IPS-20b (cell line): ENCODE results near the gene ITPKC.

Experiments used
- H3K27ac ChIP-seq: one replicate; pipeline ENCODE4 v1.5.1; 2013; ENCODE audit warnings: low read length
- H3K27me3 ChIP-seq: 2 replicates; pipeline ENCODE4 v1.6.1; 2013; ENCODE audit warnings: mild to moderate bottlenecking, low read length, inconsistent platforms; ENCODE audit not compliant: insufficient read depth
- H3K36me3 ChIP-seq: 2 replicates; pipeline ENCODE4 v1.6.1; 2013; ENCODE audit warnings: low read depth, mild to moderate bottlenecking, inconsistent platforms, low read length, moderate library complexity; ENCODE audit not compliant: insufficient read depth
- H3K4me1 ChIP-seq: 2 replicates; pipeline ENCODE4 v1.6.1; 2013; ENCODE audit warnings: mild to moderate bottlenecking, control low read depth, inconsistent platforms, low read length, moderate library complexity; ENCODE audit not compliant: insufficient read depth
- H3K4me3 ChIP-seq: 2 replicates; pipeline ENCODE4 v1.5.1; 2013; ENCODE audit warnings: mild to moderate bottlenecking, low read length, inconsistent platforms
- H3K9ac ChIP-seq: 2 replicates; pipeline ENCODE4 v1.6.1; 2013; ENCODE audit warnings: low read depth, mild to moderate bottlenecking, inconsistent platforms, low read length, moderate library complexity
- H3K9me3 ChIP-seq: 2 replicates; pipeline ENCODE4 v1.6.1; 2013; ENCODE audit warnings: mild to moderate bottlenecking, low read depth, low read length, inconsistent platforms; ENCODE audit not compliant: insufficient read depth

Gene ITPKC

DNA sequence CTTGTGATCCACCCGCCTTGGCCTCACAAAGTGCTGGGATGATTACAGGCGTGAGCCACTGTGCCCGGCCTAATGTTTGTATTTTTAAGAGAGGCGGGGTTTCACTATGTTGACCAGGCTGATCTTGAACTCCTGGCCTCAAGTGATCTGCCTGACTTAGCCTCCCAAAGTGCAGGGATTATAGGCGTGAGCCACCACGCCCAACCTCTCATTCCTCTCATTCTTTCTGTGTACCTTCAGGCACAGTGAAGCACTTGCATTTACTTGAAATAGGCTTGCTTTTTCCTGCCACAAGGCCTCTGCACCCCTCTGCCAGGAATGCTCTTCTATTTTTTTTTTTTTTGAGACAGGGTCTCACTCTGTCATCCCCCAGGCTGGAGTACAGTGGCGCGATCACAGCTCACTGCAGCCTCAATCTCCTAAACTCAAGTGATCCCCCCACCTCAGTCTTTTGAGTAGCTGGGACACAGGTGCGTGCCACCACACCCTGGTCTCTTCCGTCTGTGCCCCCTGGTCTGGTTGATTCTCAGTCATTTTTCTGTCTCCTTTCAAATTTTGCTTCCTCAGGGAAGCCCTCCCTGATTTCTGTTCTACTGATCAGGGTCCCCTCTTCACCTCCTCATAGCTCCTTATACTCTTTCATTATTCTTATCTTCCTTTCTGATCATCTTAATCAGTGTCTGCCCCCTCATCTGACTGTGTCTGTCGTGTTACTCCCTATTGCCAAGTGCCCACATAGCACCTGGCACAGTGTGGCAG is 18.3 kb downstream of the ITPKC start:
- Histone ChIP-seq H3K36me3 (peaks cover 56% of the 10 kb centered on the region), H3K4me1 (no peaks in the 10 kb centered on the region), H3K9ac (no peak overlapping the region), H3K9me3 (no peaks in the 10 kb centered on the region), H3K4me3 (no peak overlapping the region), H3K27me3 (no peaks in the 10 kb centered on the region), H3K27ac (no peak overlapping the region)

DNA sequence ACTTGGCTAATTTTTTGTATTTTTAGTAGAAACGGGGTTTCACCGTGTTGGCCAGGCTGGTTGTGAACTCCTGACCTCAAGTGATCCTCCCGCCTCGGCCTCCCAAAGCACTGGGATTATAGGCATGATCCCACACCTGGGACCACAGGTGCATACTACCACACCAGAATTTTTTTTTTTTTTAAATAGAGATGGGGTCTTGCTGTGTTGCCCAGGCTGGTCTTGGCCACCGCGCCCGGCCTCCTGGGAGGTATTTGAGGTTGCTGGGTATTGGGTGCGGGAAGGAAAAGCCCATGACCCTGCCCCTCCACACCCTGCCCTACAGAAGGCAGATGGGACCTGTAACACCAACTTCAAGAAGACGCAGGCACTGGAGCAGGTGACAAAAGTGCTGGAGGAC is 19.7 kb downstream of the ITPKC start:
- no peak overlapping the region for H3K4me3 ChIP-seq
- no peaks in the 10 kb centered on the region for H3K4me1 ChIP-seq
- no peak overlapping the region for H3K9ac ChIP-seq
- no peak overlapping the region for H3K27ac ChIP-seq
- H3K9me3 ChIP-seq = no peaks in the 10 kb centered on the region
- H3K27me3 ChIP-seq = no peaks in the 10 kb centered on the region
- H3K36me3 ChIP-seq = peaks cover 47% of the 10 kb centered on the region

DNA sequence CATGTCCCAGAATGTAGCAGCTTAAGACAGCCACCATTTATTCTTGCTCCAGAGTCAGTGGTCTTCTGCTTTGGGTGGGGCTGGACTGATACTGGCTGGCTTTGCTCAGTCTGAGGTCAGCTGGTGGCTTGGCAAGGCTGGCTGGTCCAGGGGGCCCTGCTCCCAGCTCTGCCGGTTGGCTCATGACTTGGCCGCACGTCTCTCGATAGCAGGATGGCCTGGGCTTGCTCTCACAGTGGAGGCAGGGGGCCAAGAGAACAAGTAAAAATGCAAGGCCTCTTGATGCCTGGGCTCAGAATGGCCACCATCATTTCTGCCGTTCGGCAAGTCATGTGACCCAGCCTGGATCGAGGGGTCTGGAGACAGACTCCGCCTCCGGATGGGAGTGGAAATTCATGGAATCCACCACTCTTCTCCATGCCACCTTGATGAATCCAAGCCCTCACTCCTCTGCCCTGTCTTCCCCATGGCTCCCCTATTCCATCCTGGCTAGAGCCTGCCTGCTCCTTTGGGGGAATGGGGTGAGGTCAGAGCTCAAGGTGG is 20.3 kb downstream of the ITPKC start:
- peaks cover 51% of the 10 kb centered on the region for H3K36me3 ChIP-seq
- no peak overlapping the region for H3K4me3 ChIP-seq
- H3K4me1 ChIP-seq = no peaks in the 10 kb centered on the region
- H3K27me3 ChIP-seq = no peaks in the 10 kb centered on the region
- no peaks in the 10 kb centered on the region for H3K9me3 ChIP-seq
- no peak overlapping the region for H3K9ac ChIP-seq
- H3K27ac ChIP-seq = no peak overlapping the region

DNA sequence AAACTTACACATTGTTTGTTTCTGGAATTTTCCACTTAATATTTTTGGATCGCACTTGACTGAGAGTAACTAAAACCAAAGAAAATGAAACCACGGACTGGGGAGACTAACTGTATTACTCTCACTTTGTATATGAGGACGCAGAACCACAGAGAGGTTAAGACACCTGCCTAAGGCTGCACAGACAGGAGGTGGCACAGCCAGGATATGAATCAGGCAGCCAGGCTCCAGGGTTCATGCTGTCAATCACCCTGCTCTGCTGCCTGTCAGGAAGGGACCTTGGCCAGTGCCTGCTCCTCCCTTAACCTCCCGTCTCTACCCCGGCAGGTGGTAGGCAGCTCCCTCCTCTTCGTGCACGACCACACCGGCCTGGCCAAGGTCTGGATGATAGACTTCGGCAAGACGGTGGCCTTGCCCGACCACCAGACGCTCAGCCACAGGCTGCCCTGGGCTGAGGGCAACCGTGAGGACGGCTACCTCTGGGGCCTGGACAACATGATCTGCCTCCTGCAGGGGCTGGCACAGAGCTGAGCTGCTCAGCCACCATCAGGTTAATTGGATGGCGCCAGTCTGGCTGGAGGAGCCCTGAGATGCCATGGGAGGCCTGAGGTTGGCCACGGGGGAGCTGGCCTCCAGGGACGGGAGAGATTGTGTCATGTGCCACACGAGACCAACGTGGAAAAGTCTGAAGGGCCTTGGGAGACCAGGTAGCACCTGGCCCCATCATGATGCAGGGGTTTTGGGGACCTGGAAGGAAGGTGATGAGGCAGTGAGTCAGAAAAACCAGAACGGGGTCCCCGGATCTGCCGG is 22.3 kb downstream of the ITPKC start:
- no peaks in the 10 kb centered on the region for H3K9me3 ChIP-seq
- no peaks in the 10 kb centered on the region for H3K4me1 ChIP-seq
- H3K27me3 ChIP-seq = no peaks in the 10 kb centered on the region
- H3K9ac ChIP-seq = no peak overlapping the region
- H3K27ac ChIP-seq = no peak overlapping the region
- no peak overlapping the region for H3K4me3 ChIP-seq
- H3K36me3 ChIP-seq = peaks cover 35% of the 10 kb centered on the region

DNA sequence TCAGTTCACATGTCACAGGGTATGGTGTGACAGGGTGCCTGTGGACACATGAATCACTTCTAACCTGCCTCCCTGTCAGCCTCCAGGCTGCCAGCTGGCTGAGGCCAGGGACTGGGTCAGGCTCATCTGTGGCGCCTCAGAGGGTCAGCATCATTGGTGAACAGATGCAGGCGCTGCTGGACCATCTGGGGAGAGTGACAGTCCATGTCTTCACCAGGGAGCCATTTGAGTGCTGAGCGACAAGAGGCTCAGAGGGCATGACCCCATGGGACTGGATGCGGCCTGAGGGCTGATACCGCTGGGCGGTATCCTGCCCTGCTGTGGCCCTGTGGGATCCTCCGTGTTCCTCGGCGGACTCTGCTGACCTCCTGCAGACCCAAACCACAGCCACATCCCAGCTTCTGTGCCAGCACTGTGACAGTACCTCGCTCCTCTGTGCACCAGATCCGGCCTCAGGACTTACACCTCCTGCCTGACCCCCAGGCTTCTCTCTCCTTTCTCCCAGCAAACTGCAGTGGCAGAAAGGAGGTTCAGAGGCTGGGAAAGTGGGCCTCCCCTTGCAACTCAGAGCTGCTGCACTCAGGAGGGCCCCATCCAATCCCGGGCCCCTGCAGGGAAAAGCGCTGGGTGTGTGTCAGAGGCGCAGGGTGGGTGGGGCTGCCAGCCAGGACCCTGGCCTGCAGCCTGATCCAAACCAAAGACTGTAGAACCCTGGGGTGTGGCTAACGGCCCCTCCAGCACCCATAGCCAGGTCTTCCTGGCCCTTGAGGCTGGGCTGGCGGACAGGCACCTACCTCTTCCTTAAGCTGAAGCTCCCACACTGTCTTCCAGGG is 23.2 kb downstream of the ITPKC start:
- H3K27me3 ChIP-seq = no peaks in the 10 kb centered on the region
- no peaks in the 10 kb centered on the region for H3K9me3 ChIP-seq
- no peaks in the 10 kb centered on the region for H3K4me1 ChIP-seq
- H3K4me3 ChIP-seq = no peak overlapping the region
- H3K36me3 ChIP-seq = peaks cover 27% of the 10 kb centered on the region
- H3K9ac ChIP-seq = no peak overlapping the region
- H3K27ac ChIP-seq = no peak overlapping the region

DNA sequence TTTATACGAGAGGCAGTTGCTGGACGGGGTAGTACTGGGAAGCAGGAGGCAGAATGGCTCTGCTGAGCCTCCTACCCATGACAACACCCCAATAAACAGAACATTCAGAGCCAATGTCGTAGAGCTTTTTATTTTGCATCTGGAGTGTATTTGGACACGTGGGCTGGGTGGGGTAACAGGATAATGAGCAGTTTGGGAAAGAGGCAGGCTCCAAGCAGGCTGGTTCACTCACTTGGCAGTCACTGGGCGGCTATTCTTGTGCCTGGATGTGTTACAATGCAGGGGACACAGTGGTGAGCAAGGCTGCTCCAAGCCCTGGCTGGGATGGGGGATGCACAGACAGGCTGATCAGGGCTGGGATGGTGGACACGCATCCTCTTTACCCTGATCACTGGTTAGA is 23.8 kb downstream of the ITPKC start:
- H3K9me3 ChIP-seq = no peaks in the 10 kb centered on the region
- H3K36me3 ChIP-seq = peaks cover 21% of the 10 kb centered on the region
- H3K27ac ChIP-seq = no peak overlapping the region
- no peaks in the 10 kb centered on the region for H3K27me3 ChIP-seq
- no peaks in the 10 kb centered on the region for H3K4me1 ChIP-seq
- no peak overlapping the region for H3K9ac ChIP-seq
- no peak overlapping the region for H3K4me3 ChIP-seq

DNA sequence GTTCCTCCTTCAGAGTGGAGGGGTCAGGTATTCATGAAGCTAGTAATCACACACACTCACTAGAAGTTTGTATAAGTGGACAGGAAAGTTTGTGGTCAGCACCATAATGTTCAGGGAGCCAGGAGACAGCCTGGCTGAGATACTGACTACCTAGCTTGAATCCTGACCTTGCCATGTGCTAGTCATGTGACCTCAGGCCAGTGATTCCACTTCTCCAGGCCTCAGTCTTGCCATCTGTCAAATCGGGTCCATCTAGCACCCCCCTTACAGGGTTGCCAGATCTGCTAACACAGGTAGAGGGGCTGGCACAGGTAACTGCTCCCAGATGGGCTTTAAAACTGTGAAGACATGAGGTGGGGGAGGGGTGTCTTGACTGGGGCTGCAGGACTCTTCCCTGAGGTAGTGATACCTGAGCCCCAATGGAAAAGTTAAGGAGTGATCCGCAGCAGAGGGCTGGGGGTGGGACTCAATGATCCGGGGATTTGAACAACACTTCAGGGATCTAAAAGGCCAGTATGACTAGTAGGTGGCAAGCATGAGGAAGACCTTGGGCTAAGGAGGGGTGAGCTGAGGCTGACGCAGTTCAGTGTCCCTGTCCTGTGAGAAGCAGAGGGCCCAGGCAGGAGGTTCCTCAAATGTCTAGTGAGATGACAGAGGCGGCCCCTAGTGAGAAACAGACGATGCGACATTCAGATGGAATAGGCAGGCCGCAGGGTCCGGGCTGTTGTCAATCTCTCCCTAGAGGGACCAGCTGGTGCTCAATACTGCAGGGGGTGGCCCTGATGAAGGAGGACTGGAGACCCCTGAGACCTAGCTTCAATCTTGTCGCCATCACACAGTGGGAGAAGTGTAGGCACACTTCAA is 24.8 kb downstream of the ITPKC start:
- no peaks in the 10 kb centered on the region for H3K27me3 ChIP-seq
- H3K4me3 ChIP-seq = no peak overlapping the region
- H3K27ac ChIP-seq = no peak overlapping the region
- no peaks in the 10 kb centered on the region for H3K4me1 ChIP-seq
- H3K36me3 ChIP-seq = peaks cover 20% of the 10 kb centered on the region
- no peaks in the 10 kb centered on the region for H3K9me3 ChIP-seq
- H3K9ac ChIP-seq = no peak overlapping the region; the same call in 1 of the 2 replicates

DNA sequence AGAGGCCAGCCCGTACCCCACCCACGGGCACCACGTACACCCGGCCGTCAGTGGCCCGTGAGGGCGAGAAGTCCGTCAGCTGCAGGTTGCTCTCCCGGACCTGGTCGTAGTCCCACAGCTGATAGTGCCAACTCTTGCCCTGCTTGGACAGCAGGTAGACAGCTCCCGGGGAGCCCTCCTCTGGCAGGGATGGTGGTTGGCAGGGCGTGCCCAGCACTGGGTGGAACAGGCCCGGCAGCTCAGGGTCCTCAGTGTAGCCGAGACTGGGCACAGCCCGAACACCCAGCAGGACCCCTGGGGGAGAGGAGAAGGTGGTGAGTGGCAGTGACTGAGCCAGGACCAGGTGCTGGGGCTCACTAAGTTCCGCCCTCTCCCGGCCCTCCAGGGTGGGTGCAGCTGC is 25.6 kb downstream of the ITPKC start:
- Histone ChIP-seq H3K27ac (no peak overlapping the region), H3K9ac (no peak overlapping the region), H3K27me3 (no peaks in the 10 kb centered on the region), H3K9me3 (no peaks in the 10 kb centered on the region), H3K4me1 (no peaks in the 10 kb centered on the region), H3K36me3 (peaks cover 13% of the 10 kb centered on the region), H3K4me3 (no peak overlapping the region)

DNA sequence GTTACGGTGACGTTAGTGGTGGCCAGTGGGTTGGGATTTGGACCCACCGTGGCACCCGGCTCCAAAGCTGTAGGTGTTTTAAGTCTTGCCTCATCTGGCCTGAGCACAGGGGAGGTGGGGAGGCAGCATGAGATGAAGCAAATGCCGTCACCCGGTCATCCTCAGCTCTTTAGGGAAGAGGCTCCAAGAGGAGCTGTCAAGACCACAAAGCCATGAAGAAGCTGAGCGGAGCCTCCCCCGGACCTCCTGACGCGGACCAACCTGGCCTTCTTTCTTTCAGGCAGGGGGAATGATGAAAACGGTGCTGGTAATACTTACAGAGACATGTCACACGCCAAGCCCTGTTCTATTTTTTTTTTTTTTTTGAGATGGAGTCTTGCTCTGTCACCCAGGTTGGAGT is 26.0 kb downstream of the ITPKC start:
- Histone ChIP-seq H3K9me3 (no peaks in the 10 kb centered on the region), H3K9ac (no peak overlapping the region), H3K4me1 (no peaks in the 10 kb centered on the region), H3K27me3 (no peaks in the 10 kb centered on the region), H3K27ac (no peak overlapping the region), H3K4me3 (no peak overlapping the region), H3K36me3 (peaks cover 11% of the 10 kb centered on the region; the same call in 1 of the 2 replicates)

DNA sequence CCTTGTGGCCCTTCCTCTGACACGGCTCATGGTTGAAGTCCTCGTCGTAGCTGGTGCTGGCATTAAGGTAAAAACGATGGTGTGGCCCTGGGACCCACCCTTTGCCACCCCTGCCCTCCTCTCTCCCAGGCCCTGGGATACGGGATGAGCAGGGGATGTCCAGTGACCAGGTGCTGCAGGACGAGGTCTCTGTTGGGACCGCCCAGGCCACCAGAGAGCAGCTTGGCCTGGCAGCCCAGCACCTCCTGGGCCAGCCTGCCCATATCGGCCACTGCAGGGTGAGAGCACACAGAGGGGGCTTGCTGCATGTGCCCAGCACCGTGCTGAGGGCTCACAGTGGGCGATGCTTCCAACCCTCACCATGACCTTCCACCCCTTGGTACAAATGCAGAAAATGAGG is 27.0 kb downstream of the ITPKC start:
- no peak overlapping the region for H3K9ac ChIP-seq
- H3K36me3 ChIP-seq = peaks cover 11% of the 10 kb centered on the region; the same call in 1 of the 2 replicates
- no peak overlapping the region for H3K27ac ChIP-seq
- H3K9me3 ChIP-seq = no peaks in the 10 kb centered on the region
- no peak overlapping the region for H3K4me3 ChIP-seq
- no peaks in the 10 kb centered on the region for H3K27me3 ChIP-seq
- no peaks in the 10 kb centered on the region for H3K4me1 ChIP-seq
